Loucy (cell line): ENCODE data around the gene ATRNL1.

Experiments
- CTCF ChIP-seq: fragments of 200-600 bp; sonication (generic); conservative IDR thresholded peaks from 2 replicates; pipeline ENCODE4 v1.5.1; 2014; ENCODE audit warnings: mild to moderate bottlenecking, antibody characterized with exemption, low read length
- EZH2phosphoT487 ChIP-seq: fragments of 200-600 bp; IDR thresholded peaks from 2 replicates; pipeline ENCODE4 v1.6.1; 2018; ENCODE audit warnings: antibody characterized with exemption, mild to moderate bottlenecking, moderate library complexity, borderline replicate concordance

- no peak for TF ChIP-seq CTCF
- no peak for TF ChIP-seq EZH2phosphoT487
These were observed 612.9 kb downstream of the ATRNL1 start for GRCh38 chr10:115706026-115706425.
